A549 (cell line): ENCODE data around the gene LRRC4C. TPM values are rescaled to one million over a fixed set of nuclear protein-coding genes. Genes with fewer than 3 reads are reported as not detected.

Source experiments
- ATAC-seq, 2 experiments: fragments of 200-7000 bp in 1 of 2; fragments of >200 bp in 1 of 2; cut with Nextera tagmentation in 1 of 2; cut with Tn5 transposase in 1 of 2; 3 replicates each; pipeline versions ENCODE4 v1.8.0 to v1.9.1; 2018 to 2020; ENCODE audit warnings: mild to moderate bottlenecking in 1 of 2, moderate library complexity in 1 of 2
- CTCF ChIA-PET: fragments of 300-600 bp; sonication (Branson Sonifier 250); formaldehyde crosslinking; extraction: SDS; loops from one replicate; lab custom pipeline; 2021; ENCODE audit warnings: antibody characterized with exemption, inconsistent platforms; lab: Yijun Ruan, JAX
- POLR2A ChIA-PET: fragments of 350-600 bp; formaldehyde crosslinking; extraction: SDS; loops from one replicate; lab custom pipeline; 2021; ENCODE audit warnings: antibody characterized with exemption, inconsistent platforms; lab: Yijun Ruan, JAX
- DNase-seq, 2 experiments: peaks; one replicate each; pipeline versions ENCODE4 v3.0.0 to v3.0.0-alpha.2; 2011 to 2016; ENCODE audit warnings: low read depth in 1 of 2, low spot score in 1 of 2
- FAIRE-seq: peaks from 2 replicates; lab custom pipeline; 2011; peaks lifted over from hg19 to GRCh38; lab: Jason Lieb, UNC
- H3K27ac ChIP-seq, 2 experiments: fragments of >200 bp; sonication (Bioruptor Twin); formaldehyde crosslinking; 3 replicates each; pipeline ENCODE4 v1.5.1; 2016 to 2017
- H3K4me1 ChIP-seq: fragments of >200 bp; sonication (Bioruptor Twin); formaldehyde crosslinking; 3 replicates; pipeline ENCODE4 v1.6.1; 2016
- H3K4me2 ChIP-seq: fragments of >200 bp; sonication (Bioruptor Twin); formaldehyde crosslinking; 3 replicates; pipeline ENCODE4 v1.6.1; 2016
- H3K4me3 ChIP-seq: fragments of >200 bp; sonication (Bioruptor Twin); formaldehyde crosslinking; 3 replicates; pipeline ENCODE4 v1.5.1; 2016
- H3K9me3 ChIP-seq: fragments of >200 bp; sonication (Bioruptor Twin); formaldehyde crosslinking; 3 replicates; pipeline ENCODE4 v1.6.1; 2016
- BHLHE40 ChIP-seq: IDR thresholded peaks from 2 replicates; pipeline ENCODE4 v1.6.1; 2012; ENCODE audit warnings: low read depth, low read length, inconsistent platforms
- CBX2 ChIP-seq: fragments of 200-600 bp; sonication (generic); IDR thresholded peaks from 2 replicates; pipeline ENCODE4 v1.6.1; 2016; ENCODE audit warnings: low read depth, mild to moderate bottlenecking, borderline replicate concordance
- CBX8 ChIP-seq: fragments of 200-600 bp; sonication (generic); IDR thresholded peaks from 2 replicates; pipeline ENCODE4 v1.6.1; 2016
- CEBPB ChIP-seq, 2 experiments: fragments of >200 bp in 1 of 2; sonication (Bioruptor Twin) in 1 of 2; formaldehyde crosslinking in 1 of 2; IDR thresholded peaks; 2 replicates each; pipeline ENCODE4 v1.6.1; 2012 to 2016
- CTCF ChIP-seq: fragments of >200 bp; sonication (Bioruptor Twin); formaldehyde crosslinking; IDR thresholded peaks from 3 replicates; pipeline ENCODE4 v1.5.1; 2016
- EHF ChIP-seq: fragments of 250-450 bp; sonication (Bioruptor Pico); IDR thresholded peaks from 2 replicates; pipeline ENCODE4 v1.5.0; 2020; ENCODE audit warnings: mild to moderate bottlenecking
- FOSL2 ChIP-seq, 2 experiments: fragments of 450-650 bp in 1 of 2; fragments of >200 bp in 1 of 2; sonication (Bioruptor Twin) in 1 of 2; formaldehyde crosslinking; IDR thresholded peaks; 2 replicates each; pipeline versions ENCODE4 v1.5.0 to v1.6.1; 2016 to 2020; ENCODE audit warnings: mild to moderate bottlenecking in 1 of 2, moderate library complexity in 1 of 2
- FOXS1 ChIP-seq: fragments of 250-450 bp; sonication (Bioruptor Pico); IDR thresholded peaks from 2 replicates; pipeline ENCODE4 v1.5.0; 2020; ENCODE audit warnings: mild to moderate bottlenecking, moderate library complexity
- HDAC2 ChIP-seq: fragments of 200-600 bp; sonication (generic); IDR thresholded peaks from 2 replicates; pipeline ENCODE4 v1.6.1; 2016
- HOXA7 ChIP-seq: fragments of 250-450 bp; sonication (Bioruptor Pico); IDR thresholded peaks from 2 replicates; pipeline ENCODE4 v1.5.0; 2020; ENCODE audit warnings: mild to moderate bottlenecking, moderate library complexity
- KDM1A ChIP-seq: fragments of 200-600 bp; sonication (generic); IDR thresholded peaks from 2 replicates; pipeline ENCODE4 v1.6.1; 2016; ENCODE audit warnings: low read depth, mild to moderate bottlenecking
- MAZ ChIP-seq: fragments of 150-350 bp; IDR thresholded peaks from 2 replicates; pipeline ENCODE4 v1.6.1; 2014; ENCODE audit warnings: antibody characterized with exemption, low read depth, low read length, borderline replicate concordance
- MYC ChIP-seq: IDR thresholded peaks from 2 replicates; pipeline ENCODE4 v1.6.1; 2012; ENCODE audit warnings: mild to moderate bottlenecking, inconsistent platforms, low read length, improper control_type of control experiment, borderline replicate concordance
- NPAS2 ChIP-seq: fragments of 250-450 bp; sonication (Bioruptor Pico); IDR thresholded peaks from 2 replicates; pipeline ENCODE4 v1.8.0; 2022; ENCODE audit warnings: mild to moderate bottlenecking, moderate library complexity, borderline replicate concordance
- PHF8 ChIP-seq: fragments of 200-600 bp; sonication (generic); IDR thresholded peaks from 2 replicates; pipeline ENCODE4 v1.6.1; 2016; ENCODE audit warnings: low read depth, mild to moderate bottlenecking, antibody characterized with exemption, moderate library complexity, borderline replicate concordance
- POLR2A ChIP-seq: IDR thresholded peaks from 2 replicates; pipeline ENCODE4 v1.6.1; 2012; ENCODE audit warnings: mild to moderate bottlenecking, low read length
- RAD21 ChIP-seq, 2 experiments: fragments of >200 bp in 1 of 2; sonication (Bioruptor Twin) in 1 of 2; formaldehyde crosslinking in 1 of 2; IDR thresholded peaks in 1 of 2; conservative IDR thresholded peaks in 1 of 2; 2 replicates in 1 of 2; 3 replicates in 1 of 2; pipeline ENCODE4 v1.6.1; 2012 to 2018; ENCODE audit warnings: inconsistent platforms in 1 of 2
- RCOR1 ChIP-seq: fragments of 150-350 bp; IDR thresholded peaks from 2 replicates; pipeline ENCODE4 v1.6.1; 2014; ENCODE audit warnings: antibody characterized with exemption, low read length, low read depth
- RFX5 ChIP-seq: fragments of 450-650 bp; IDR thresholded peaks from 2 replicates; pipeline ENCODE4 v1.7.1; 2014; ENCODE audit warnings: antibody characterized with exemption, mild to moderate bottlenecking, moderate library complexity
- SREBF2 ChIP-seq: fragments of 450-650 bp; IDR thresholded peaks from 2 replicates; pipeline ENCODE4 v1.6.1; 2014; ENCODE audit warnings: mild to moderate bottlenecking, moderate library complexity
- TFCP2L1 ChIP-seq: fragments of 250-450 bp; sonication (Bioruptor Pico); IDR thresholded peaks from 2 replicates; pipeline ENCODE4 v1.5.0; 2021; ENCODE audit warnings: mild to moderate bottlenecking
- TP53 ChIP-seq: fragments of 250-450 bp; sonication (Bioruptor Pico); IDR thresholded peaks from 2 replicates; pipeline ENCODE4 v1.5.0; 2021; ENCODE audit warnings: mild to moderate bottlenecking, moderate library complexity
- ZFP36 ChIP-seq: fragments of 450-650 bp; IDR thresholded peaks from 2 replicates; pipeline ENCODE4 v1.6.1; 2014; ENCODE audit warnings: borderline replicate concordance; ENCODE audit not compliant: partially characterized antibody
- ZNF302 ChIP-seq: fragments of 250-450 bp; sonication (Bioruptor Pico); IDR thresholded peaks from 2 replicates; pipeline ENCODE4 v1.9.0; 2021; ENCODE audit warnings: inconsistent platforms, mild to moderate bottlenecking, moderate library complexity
- WGBS: methylation state at CpG from one replicate; pipeline ENCODE4 v1.1.6; 2017; ENCODE audit errors: missing lambda C conversion rate; 5-methylcytosine and 5-hydroxymethylcytosine counted together
- polyA plus RNA-seq, 4 experiments: library from polyadenylated mRNA; depleted of rRNA in 3 of 4; stranded (reverse); fragments of >200 nt; fragmentation: RNase III in 1 of 4; extraction: RNeasy Plus Mini Kit Qiagen cat#74134 plus additional on column Dnase treatment in 1 of 4; gene quantifications; 2 replicates in 3 of 4; 3 replicates in 1 of 4; pipeline ENCODE4 v1.2.3, GENCODE V29; 2011 to 2017
- TF ChIP-seq, protein P1 (sequence below): IDR thresholded peaks from 2 replicates; pipeline ENCODE4 v1.6.1; 2012; ENCODE audit warnings: low read depth, borderline replicate concordance
- TF ChIP-seq, protein P2 (sequence below): fragments of >200 bp; sonication (Bioruptor Twin); formaldehyde crosslinking; IDR thresholded peaks from 3 replicates; pipeline ENCODE4 v1.6.1; 2016

LRRC4C gene
- polyA plus RNA-seq, 2 of the 4 experiments (the other 2 are of a cell fraction), result not detected

- H3K4me1 ChIP-seq, result no peaks in the 10 kb centered on the region
- DNase-seq (no peak), FAIRE-seq (no peak), ATAC-seq (no peak)
- ChIA-PET POLR2A (no interaction called here), CTCF (interaction anchor here (1.0 kb wide), 1 partner anchor 11 kb away, joined by 3 read pairs; no protein-coding TSS in a partner anchor)
- WGBS, result 13% methylated on average over 2 of the region's 2 CpGs
- H3K4me2 ChIP-seq, result no peak overlapping the region
- no peak overlapping the region for H3K4me3 ChIP-seq
- TF ChIP-seq CBX2, result no peak
- no peak for TF ChIP-seq CTCF
- TF ChIP-seq MYC, result no peak
- no peak for TF ChIP-seq RFX5
- no peak for TF ChIP-seq HDAC2
- TF ChIP-seq BHLHE40, result no peak
- TF ChIP-seq KDM1A, result no peak
- TF ChIP-seq NPAS2 (CRISPR knock-in tag), result no peak
- no peak for TF ChIP-seq RAD21 (conservative IDR thresholded peaks at IDR 0.05 in 1 of 2, IDR thresholded peaks at IDR 0.05 in 1 of 2)
- TF ChIP-seq SREBF2, result no peak
- TF ChIP-seq TP53, result no peak
- no peak for TF ChIP-seq CEBPB (IDR thresholded peaks at IDR 0.05)
- no peak for TF ChIP-seq POLR2A
- TF ChIP-seq FOXS1, result no peak
- TF ChIP-seq PHF8, result no peak
- TF ChIP-seq, protein P1, sequence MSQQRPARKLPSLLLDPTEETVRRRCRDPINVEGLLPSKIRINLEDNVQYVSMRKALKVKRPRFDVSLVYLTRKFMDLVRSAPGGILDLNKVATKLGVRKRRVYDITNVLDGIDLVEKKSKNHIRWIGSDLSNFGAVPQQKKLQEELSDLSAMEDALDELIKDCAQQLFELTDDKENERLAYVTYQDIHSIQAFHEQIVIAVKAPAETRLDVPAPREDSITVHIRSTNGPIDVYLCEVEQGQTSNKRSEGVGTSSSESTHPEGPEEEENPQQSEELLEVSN, result no peak
- no peak for TF ChIP-seq MAZ
- no peak for TF ChIP-seq RCOR1
- no peaks in the 10 kb centered on the region; the same call in 2 of the 3 replicates for H3K9me3 ChIP-seq
- H3K27ac ChIP-seq, result no peak overlapping the region
Measured at GRCh38 chr11:41497974-41498373, 38.5 kb upstream of the LRRC4C start.

GRCh38 chr11:41494716-41495115 is 35.3 kb upstream of the LRRC4C start:
- Histone ChIP-seq H3K4me3 (no peak overlapping the region), H3K27ac (no peak overlapping the region), H3K4me1 (no peaks in the 10 kb centered on the region), H3K4me2 (no peak overlapping the region), H3K9me3 (no peaks in the 10 kb centered on the region; the same call in 2 of the 3 replicates)
- FAIRE-seq (no peak), DNase-seq (no peak), ATAC-seq (no peak)
- ChIA-PET CTCF (interaction anchor here (0.6 kb wide), 1 partner anchor 1011 kb away, joined by 3 read pairs; no protein-coding TSS in a partner anchor), POLR2A (no interaction called here)
- TF ChIP-seq EHF (CRISPR knock-in tag), result no peak
- 0% methylated on average over 1 of the region's 1 CpG for WGBS

- Histone ChIP-seq H3K9me3 (no peaks in the 10 kb centered on the region; the same call in 2 of the 3 replicates), H3K4me2 (no peak overlapping the region), H3K4me1 (no peaks in the 10 kb centered on the region), H3K4me3 (no peak overlapping the region), H3K27ac (no peak overlapping the region)
- ATAC-seq (no peak), DNase-seq (no peak), FAIRE-seq (no peak)
- CTCF ChIA-PET, result no interaction called here
- WGBS, result 2% methylated on average over 2 of the region's 2 CpGs
- POLR2A ChIA-PET, result no interaction called here
- no peak for TF ChIP-seq TFCP2L1 (CRISPR knock-in tag)
- TF ChIP-seq ZFP36, result no peak
- no peak for TF ChIP-seq PHF8
- TF ChIP-seq TP53, result no peak
- no peak for TF ChIP-seq HOXA7
- TF ChIP-seq, protein P2, sequence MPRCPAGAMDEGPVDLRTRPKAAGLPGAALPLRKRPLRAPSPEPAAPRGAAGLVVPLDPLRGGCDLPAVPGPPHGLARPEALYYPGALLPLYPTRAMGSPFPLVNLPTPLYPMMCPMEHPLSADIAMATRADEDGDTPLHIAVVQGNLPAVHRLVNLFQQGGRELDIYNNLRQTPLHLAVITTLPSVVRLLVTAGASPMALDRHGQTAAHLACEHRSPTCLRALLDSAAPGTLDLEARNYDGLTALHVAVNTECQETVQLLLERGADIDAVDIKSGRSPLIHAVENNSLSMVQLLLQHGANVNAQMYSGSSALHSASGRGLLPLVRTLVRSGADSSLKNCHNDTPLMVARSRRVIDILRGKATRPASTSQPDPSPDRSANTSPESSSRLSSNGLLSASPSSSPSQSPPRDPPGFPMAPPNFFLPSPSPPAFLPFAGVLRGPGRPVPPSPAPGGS, result no peak
- no peak for TF ChIP-seq CBX8
- TF ChIP-seq MYC, result no peak
- TF ChIP-seq MAZ, result no peak
- no peak for TF ChIP-seq FOSL2 (IDR thresholded peaks at IDR 0.05)
- no peak for TF ChIP-seq FOSL2 (CRISPR knock-in tag; IDR thresholded peaks at IDR 0.05)
- no peak for TF ChIP-seq RAD21 (conservative IDR thresholded peaks at IDR 0.05 in 1 of 2, IDR thresholded peaks at IDR 0.05 in 1 of 2)
- no peak for TF ChIP-seq ZNF302 (CRISPR knock-in tag)
- TF ChIP-seq CBX2, result no peak
Measured at GRCh38 chr11:41486424-41486823, 27.0 kb upstream of the LRRC4C start.
